Breast epithelium (tissue), 3 donors: ENCODE data around the gene LHX1.

Experiments
- POLR2A ChIP-seq: fragments of 450-650 bp; IDR thresholded peaks from one replicate; pipeline ENCODE4 v1.6.1; 2016; ENCODE audit warnings: antibody characterized with exemption, mild to moderate bottlenecking, moderate library complexity
- POLR2AphosphoS5 ChIP-seq, 3 donors: sonication (generic); formaldehyde crosslinking; IDR thresholded peaks; one replicate each; pipeline ENCODE4 v1.6.1; 2017; ENCODE audit warnings: antibody characterized with exemption in 3 of 3
- TF ChIP-seq, protein P1 (sequence below), 3 donors: fragments of 450-650 bp; IDR thresholded peaks; one replicate each; pipeline ENCODE4 v1.5.1; 2016 to 2017; ENCODE audit warnings: antibody characterized with exemption in 3 of 3, mild to moderate bottlenecking in 3 of 3, moderate library complexity in 3 of 3

DNA sequence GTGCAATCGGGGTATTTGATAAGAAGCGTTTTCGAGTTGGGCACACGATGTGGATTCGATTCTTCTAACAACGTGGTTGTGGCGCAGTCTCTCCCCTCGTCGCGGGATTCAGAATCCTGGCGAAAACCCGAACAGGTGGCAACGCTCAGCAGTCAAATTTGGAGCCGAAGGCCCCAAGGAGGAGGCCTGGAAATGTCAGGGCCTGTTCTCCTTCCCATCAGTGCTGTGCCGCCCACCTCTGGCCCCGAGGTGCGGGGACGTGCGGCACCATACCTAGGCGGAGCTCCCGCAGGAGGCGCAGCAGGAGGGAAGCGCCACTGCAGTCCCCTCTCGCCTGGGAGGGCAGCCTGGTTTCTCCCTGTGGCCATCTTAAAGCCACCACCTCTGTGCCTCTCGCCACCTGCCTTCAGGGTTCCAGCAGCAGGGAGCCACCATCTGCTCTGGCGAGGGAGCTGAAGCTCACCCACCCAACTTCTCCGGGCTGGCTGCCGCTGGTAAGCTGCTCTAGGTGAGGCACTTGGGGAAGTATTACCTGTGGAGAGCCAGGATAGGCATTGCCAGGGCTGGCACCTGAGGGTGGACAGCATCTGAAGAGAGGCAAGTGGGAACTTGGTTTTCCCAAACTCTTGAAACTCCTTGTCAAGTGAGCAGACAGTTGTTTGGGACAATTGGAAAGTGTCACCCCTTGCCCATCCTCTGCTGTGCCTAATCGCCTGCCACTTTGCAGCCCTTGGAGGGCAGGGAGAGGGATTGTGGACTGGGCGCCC is 8.9 kb downstream of the LHX1 start:
- TF ChIP-seq, protein P1, sequence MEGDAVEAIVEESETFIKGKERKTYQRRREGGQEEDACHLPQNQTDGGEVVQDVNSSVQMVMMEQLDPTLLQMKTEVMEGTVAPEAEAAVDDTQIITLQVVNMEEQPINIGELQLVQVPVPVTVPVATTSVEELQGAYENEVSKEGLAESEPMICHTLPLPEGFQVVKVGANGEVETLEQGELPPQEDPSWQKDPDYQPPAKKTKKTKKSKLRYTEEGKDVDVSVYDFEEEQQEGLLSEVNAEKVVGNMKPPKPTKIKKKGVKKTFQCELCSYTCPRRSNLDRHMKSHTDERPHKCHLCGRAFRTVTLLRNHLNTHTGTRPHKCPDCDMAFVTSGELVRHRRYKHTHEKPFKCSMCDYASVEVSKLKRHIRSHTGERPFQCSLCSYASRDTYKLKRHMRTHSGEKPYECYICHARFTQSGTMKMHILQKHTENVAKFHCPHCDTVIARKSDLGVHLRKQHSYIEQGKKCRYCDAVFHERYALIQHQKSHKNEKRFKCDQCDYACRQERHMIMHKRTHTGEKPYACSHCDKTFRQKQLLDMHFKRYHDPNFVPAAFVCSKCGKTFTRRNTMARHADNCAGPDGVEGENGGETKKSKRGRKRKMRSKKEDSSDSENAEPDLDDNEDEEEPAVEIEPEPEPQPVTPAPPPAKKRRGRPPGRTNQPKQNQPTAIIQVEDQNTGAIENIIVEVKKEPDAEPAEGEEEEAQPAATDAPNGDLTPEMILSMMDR (IDR thresholded peaks at IDR 0.05): no peak
- TF ChIP-seq POLR2A: no peak
- TF ChIP-seq POLR2AphosphoS5 (IDR thresholded peaks at IDR 0.05): no peak
